Pulmonary artery endothelial cell (primary cell): ENCODE results near the gene ABLIM1. TPM values are rescaled to one million over a fixed set of nuclear protein-coding genes. Genes with fewer than 3 reads are reported as not detected.

Source experiments
- DNase-seq: peaks from one replicate; pipeline ENCODE4 v3.0.0-alpha.2; 2011; ENCODE audit warnings: low read depth, low spot score
- total RNA-seq: library from RNA; depleted of rRNA; stranded (reverse); fragments of >200 nt; gene quantifications from 2 replicates; pipeline ENCODE4 v1.2.3, GENCODE V29; 2014

ABLIM1 gene
- total RNA-seq, 1 donor from 2014 or later: 56.3 TPM

DNA sequence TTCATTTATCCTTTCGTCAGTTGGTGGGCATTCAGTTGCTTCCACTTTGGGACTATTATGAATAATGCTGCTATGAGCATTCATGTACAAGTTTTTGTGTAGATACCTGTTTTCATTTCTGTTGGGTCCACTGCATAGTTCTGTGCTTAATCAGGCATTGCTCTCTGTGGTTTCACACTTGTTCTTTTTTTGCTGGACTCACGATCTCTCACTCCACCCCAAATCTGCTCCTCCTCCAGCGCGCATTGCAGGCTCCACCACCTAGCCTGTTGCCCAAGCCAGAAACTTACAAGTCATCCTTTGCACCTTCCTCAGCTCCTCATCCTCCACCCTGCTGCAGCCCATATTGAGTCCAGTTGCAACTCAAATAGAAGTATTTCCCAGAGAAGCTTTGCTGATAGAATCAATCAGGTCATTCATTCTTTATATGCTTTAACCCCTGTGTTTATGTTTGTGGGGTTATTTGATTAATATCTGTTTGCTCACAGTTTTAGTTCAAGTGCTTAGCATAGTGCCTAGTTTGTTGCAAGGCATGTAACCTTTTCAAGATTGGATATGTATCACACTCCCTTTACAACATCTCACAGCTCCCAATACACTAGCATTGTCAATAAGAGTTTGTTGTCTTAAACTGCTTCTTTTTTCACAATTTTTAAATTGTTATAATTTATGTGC, 237.1 kb downstream of the ABLIM1 start:
- no peak for DNase-seq

DNA sequence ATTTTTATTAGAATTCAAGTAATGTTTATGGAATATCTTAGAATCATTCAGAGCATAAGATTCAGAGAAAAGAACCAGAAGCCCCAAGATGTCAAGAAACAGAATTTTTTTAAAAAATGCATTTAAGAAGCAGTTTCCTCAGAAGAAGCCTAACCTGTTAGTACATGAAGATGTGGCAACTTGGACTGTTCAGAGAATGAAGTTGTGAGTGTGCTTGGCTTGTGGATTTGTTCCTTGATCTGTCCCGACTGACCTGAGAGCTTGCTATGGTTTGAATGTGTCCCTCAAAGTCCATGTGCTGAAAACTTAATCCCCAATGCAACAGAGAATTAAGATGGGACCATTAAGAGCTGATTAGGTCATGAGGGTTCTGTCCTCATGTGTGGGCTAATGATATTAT, 240.0 kb downstream of the ABLIM1 start:
- DNase-seq: no peak

DNA sequence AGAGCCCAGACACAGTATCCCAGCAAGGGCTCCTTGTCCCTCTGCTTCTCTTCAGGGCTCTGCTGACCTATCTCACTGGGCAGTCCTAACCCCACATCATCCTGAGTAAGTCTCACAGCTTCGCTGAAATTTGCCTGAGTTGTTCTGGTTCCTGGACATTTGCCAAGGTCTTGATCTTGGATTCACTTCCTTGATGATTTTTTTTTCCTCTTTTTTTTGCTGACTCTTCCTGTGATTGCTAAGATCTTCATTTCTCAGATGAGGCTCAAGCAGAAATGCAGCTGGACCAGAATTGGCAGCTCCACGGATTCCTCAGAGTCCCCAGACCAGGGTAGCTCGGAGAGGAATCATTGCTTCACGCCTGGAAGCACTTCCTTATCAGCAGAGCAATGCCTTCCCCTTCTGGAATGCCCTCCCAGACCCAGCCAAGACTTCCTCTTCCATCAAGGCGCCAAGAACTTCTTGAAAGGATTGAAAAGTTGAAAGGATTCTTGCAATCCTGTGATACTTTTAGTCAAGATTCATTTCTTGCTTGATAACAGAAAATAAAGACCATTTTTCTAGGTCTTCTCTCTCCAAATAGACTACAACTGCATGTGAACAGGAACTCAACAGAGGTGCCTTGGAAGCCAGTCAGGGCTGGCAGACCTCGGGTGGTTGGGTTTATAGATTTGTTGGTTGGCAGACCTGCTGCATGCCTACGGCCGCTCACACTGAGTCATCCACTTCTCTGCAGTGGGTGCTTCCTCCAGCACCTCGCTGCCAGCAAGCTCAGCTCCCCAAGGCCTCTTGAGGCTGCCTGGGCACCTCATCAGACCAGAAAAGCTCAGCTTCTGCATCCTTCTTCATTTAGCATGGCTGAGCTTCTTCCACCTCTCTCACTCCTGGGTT, 244.9 kb downstream of the ABLIM1 start:
- DNase-seq: peak; percentile 55

DNA sequence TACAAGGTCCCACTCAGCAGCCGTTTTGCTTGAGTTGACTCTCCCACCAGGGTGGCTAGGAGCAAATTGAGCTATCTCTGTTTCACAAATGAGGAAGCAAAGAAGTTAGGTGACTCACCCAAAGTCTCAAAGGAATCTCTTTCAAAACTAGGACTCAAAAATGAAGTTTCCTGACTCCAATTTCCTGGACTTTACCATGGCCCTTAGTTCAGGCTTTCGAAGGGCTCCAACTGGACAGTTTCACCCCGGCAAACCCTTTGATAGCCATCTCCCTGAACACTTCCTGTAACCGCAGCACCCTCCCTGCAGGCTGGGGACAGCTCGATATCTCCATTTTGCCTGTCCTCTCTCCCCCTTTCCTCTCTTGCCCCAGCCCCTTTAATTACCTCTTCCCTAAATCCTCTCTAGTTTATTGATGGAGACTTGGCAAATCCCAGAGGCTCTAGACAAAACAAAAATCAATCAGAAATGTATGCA, 249.1 kb downstream of the ABLIM1 start:
- DNase-seq: no peak

DNA sequence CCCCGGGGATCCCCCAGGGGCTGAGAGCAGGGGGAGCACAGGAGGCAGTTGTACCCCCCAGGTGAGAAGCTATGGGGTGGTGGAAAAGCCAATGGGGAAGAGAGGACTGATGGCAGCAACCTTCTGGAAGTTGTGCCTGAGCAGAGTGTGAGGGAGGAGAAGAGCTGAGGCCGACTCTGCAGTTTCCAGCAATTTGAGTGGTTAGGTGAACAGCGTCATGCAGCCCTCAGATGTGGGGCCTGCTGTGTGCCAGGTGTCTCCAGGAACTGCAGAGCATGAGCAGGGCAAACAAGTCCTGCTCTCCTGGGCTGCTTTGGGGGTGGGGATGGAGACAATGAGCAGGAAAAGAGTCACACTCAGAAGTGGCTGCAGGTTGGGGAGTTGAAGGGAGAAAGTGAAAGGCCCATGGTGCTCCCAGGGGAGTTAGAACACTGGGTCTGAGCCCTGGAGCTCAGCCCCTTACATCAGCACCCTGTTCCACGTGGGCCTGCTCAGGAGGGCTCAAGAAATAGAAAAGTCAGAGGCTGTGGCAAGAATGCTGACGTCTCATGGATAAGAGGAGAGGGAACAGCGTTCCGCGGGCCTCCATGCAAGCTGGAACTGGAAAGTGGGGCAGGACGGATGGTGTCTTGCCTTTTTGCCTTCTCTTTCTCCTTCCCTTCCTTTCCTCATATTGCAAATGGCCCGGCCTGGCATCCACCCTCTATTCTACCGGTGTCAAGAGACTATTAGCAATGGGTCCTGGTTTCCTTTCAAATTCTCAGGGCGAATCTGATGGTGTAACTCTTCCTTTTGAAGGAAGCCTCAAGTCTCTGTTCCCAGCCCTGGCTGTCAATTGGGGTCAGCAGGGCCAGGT, 249.7 kb downstream of the ABLIM1 start:
- DNase-seq: no peak

DNA sequence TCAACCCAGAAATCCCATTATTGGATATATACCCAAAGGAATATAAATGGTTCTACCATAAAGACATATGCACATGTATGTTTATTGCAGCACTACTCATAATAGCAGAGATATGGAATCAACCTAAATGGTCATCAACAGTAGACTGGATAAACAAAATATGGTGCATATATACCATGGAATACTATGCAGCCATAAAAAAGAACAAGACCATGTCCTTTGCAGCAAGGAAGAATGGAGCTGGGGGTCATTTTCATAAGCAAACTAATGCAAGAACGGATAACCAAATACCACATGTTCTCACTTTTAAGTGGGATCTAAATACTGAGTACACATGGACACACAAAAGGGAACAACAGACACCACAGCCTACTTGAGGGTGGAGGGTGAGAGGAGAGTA, 251.6 kb downstream of the ABLIM1 start:
- no peak for DNase-seq

DNA sequence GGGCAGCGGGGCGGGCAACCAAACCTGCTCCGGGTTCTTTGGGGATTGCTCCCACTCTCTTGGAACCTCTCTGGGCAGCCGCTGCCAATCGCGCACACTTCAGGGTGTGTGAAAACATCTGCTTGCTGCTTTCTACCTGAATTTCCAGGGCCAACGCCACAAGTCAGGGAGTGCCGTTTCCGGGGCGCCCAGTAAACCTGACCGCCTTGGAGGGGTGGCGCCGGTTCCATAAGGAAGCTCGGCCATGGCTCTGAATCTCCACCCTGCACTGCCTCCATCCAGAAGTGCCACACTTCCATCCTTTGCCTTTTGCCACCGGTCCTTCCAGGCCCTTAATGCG, 253.1 kb downstream of the ABLIM1 start:
- no peak for DNase-seq

DNA sequence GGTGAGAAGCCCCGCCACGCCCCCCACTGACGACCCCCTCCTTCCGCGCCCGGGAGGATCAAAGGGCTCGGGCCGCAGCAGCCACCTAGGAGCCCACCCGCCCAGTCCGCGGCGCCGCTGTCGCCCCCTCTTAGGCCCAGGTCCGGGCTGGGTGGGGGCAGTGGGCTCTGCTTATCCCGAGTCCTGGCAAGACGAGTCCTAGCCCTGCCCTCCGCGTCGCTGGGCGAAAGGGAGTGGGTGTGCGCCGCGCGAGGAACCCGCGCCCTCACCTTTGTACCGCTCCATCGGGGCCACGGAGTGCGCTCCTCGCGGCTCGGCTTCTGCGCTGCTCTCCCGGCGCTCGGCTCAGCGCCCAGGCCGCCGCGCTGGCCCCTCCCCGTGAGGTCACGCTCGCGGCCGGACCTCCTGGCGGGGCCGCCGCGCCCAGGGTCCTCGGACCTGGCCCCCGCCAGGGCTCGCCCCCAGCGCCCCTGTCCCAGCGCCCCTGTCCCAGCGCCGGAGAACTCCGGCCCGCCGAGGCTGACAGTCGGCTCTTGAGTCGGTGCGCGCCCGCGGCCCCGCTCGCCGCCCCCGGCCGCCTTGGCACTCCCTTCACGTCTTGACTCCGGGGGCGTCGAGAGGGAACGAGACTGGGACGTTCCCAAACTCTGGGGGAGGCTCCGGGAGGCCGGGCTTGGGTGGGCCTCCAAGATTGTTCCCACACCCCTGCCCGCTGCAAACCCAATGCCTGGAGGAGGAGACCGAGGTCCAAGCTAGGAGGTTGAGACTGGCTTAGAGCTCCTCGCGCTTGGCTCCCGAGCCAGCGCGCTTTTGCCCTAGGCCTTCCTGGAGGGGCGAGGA, 253.7 kb downstream of the ABLIM1 start, which contains the start of gene AFAP1L2:
AFAP1L2 (minus strand) TSS at position 332 of the 840 bp plus-strand sequence; CDS start at position 285, 47 bp downstream.
- DNase-seq: no peak

DNA sequence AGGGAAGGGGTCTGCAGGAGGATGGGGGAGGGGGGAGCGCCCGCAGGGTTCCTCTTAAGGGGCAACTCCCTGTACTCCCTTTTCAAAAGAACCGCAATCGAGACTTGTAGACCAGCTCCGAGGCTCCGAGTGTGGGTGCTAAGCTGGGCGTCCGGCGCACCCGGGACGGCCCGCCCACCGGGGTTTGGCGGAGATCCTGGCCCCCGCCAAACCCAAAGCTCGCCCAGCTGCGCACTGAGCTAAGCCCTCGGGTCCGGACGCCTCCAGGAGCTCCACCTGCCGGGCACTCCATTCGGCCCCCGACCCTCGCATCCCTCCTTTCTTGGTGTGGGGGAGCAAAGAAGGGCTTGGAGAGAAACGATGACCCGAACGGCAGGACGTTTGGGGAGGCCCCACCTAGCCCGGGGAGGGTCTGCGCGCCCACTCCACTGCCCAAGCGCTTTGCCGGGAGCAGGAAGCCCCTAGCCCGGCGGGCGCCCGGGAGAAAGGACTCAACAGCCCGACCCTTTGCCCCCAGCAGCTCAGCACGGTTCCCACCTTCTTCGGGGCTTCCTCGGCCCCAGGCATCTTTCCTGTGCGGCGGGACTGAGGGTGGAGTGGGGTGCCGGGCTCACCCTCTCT, 254.4 kb downstream of the ABLIM1 start:
- DNase-seq: no peak

DNA sequence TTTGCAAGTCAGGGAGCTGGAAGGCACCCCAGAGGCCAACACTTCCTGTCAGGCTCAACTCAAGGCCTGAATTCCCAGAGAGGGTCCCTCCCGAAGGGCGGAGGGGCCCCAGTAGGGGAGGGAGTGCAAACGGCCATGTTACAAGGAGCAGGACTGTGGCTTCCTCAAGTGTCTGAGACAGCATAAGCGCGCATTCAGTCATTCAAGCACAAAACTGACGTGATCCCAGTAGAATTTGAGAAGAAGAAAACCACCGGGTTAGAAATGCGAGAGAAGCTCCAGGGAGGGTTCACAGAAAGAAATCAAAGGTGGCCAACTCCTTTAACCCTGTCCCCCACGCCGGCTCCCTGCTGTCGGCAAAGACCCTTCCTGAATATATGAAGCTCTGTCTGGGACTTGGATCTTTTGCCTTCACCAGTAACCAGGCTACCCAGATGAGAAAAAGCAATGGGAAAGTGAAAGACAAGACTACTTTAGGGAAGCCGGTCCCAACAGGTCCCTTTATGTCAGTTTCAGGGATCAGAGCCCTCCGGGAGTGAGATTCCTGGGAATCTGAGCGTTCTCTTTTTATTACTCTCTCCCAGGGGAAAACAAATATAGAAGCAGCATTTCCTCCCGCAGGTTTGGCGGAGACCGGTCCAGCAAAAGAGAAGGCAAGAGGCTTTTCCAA, 255.1 kb downstream of the ABLIM1 start:
- DNase-seq: no peak

DNA sequence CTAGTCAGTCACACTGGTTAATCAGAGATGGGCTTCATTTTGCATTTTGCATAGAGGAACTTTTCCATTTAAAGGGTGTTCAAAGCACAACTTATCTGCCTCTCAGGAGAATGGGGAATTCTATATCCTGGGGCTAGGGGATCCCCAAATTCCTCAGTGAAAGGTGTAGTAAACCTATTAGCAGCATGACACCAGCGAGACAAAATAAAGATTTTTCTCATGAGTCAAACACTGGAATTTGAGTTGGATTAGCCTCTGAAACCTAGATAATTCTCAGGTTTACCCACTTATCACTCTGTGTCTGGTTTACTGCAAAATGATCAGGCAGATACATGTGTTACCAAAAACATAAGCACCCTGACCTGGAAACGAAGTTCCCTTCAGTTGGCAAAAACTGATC, 255.8 kb downstream of the ABLIM1 start:
- DNase-seq: no peak

DNA sequence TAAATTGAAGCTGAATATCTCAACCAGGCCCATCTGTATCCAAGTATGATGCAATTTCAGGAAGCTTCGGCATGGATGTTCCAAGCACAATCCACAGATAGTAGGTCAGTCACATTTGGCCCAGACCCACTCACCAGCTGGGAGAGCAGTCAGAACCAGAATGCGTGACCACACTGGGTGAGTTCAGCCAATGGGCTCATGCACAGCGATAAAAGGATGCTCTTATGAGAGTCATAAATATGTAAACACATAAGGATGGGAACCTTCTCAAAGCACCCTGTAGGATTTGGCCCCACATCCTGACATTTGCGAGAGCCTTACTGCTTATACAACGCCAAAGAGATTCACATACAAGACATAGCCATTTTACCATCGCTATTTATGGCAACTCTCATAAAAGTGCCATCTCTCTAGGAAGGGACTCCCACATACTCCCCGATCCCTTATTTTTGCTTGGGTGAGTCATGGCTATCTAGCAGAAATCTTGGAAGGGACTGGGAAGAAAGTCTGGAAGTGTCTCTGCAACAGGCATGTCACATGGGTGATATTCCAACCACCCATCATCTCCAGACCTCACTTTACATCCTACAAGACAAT, 256.8 kb downstream of the ABLIM1 start:
- DNase-seq: no peak

DNA sequence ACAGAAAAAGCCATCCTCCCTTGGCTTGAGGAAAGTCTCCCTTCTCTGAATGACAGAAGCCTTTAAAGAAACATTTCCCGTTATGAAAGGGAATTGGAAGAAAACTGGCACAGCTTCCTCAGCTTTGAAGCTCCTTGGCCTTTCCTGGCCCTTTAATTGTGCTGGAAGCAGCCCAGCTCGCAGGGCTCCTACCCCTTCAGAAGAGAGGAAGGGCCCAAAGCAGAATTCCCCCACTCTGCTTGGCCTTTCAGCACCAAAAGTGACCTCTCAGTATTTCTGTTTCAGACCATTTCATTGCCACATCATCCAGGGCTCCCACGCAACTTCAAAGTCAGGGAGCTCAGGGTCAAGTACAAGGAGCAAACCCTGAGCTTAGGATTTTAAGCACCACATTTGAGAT, 258.0 kb downstream of the ABLIM1 start:
- DNase-seq: no peak

DNA sequence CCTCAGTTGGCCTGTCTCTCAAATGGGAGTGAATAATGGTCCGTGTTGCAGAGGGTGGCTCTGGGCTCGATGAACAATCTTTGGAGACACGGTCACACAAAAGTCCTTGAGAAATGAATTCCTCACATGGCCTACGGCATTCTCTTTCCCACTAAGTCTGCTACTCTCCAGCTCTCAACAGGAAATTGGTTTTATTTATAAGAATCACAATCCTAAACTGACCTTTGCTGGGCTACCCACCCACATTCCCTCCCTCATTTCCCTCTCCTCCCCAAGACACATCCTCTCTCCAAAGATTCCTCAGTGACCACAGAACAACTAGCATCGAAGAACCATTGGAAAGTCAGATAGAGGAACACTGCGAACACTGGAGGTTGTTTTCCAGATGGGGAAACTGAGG, 258.5 kb downstream of the ABLIM1 start:
- no peak for DNase-seq

DNA sequence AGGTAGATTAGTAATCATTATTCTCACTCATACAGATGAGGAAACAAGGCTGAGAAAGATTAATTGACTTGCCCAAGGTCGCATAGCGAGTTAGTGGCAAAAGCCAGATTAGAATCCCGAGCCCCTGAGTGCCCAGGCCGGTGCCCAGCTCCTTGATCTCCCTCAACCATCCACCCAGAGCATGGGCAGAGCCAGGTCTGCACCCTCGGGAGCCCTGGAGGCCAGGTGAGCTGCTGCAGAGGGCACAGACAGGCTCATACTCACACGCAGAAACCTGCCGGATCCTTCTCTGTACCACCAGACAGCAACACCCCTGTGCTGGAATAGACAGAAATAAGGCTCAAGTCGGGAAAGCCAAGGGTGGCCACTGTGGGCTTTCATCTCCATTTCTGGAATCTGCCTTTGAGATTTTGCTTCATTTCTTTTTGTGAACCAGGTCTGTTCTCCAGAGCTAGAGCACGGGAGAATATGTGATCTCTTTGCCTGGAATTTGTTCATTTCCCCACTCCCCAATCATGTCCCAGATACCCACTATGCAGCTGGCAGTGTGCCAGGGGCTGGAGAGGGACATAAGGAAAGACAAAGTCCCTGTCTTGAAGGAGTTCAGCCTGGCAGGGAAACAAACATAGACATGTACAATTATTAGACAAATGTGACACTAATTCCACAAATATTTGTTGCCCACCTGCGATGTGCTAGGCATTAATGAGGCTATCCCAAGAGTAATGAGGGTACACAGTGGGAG, 259.3 kb downstream of the ABLIM1 start:
- DNase-seq: no peak

DNA sequence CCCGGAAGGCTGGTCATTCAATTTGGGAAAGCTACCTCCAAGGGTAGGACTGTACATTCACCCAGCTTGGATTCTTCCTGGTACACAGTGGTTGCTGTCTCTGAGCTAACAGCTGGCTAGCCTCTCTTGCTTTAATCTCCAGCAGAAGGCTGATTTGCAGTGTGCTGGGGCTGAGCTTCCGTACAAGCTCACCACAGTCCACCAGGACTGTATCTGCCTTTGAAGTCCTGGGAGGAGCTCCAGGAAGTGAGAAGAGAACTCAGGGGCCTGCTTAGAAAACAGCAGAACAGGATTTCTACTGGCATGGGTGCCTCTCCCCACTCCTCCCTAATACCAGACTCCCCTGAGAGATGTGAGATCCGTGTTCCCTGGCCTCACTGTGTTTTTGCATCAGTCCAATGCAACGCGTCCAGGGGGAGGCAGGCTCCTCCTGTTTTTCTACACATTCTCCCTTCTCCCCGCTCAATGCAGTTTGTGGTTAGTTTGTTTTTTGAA, 260.4 kb downstream of the ABLIM1 start:
- DNase-seq: no peak

DNA sequence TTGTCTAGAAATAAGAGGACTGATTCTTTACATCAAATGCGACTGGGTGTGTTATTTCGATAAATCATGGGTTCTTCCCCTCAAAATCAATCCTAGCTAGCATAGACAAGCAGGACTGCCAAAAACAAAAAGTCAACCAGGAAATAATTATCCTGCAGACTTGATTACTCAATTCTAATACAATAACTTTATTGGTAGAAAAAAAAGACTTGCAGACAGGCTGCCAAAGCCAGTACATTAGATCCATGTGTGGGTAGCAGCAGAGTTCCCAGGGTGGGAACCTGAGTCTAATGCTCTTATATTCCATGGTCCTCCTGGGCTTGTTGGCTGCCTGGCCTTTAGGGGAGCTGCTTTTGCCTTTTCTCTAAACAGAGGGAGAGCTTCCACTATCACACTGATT, 261.6 kb downstream of the ABLIM1 start:
- DNase-seq: no peak

DNA sequence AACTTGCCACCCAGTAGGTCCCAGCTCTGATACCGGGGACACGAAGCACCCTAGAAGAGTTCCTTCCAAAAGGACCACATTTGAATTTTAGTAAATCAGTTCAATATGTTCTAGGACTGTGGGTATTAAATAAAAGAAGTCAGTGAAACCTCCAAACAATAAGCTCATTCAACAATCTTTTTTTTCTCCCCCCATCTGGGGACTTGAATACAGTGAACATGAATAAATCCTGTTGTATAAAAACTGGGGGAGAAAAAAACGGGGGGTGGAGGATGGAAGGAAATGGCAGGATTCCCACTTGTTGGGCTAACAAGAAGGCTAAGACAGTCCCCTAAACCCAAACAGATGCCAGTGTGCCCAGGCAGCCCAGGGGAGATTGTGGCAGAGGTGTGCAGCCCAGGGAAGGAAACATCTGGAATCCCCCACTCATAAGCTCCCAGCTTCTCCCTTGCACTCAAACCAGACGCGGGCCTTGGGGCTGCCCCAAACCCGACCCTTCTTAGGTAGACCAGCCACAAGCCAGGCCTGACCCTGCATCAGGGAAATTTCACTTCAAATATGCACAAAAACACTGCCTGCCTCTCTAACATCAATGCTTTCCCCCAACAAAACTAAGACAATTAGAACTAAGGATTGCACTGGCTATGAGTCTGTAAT, 262.6 kb downstream of the ABLIM1 start:
- no peak for DNase-seq
